ENCODE data around the gene INSL3.
"Not testable (repeated sequence)": the region's sequence is repeated elsewhere in the genome, so short reads cannot be mapped to it uniquely, and the experiment has no call there.

- not testable (repeated sequence) for TF ChIP-seq POLR2A, CTCF (IDR thresholded peaks at IDR 0.05)
Measured at GRCh38 chr19:17777840-17778239, 43.5 kb downstream of the INSL3 start.
